Stimulated activated CD4-positive, alpha-beta T cell treated with anti-CD3 and anti-CD28 coated beads, Interleukin-2, amount 100 ng/mL, for 48 hours (primary cell): ENCODE results near the gene PLBD2.

Experiments used
- DNase-seq, 2 donors: peaks; one replicate each; pipeline ENCODE4 v3.0.0-alpha.2; 2020

Gene PLBD2

DNA sequence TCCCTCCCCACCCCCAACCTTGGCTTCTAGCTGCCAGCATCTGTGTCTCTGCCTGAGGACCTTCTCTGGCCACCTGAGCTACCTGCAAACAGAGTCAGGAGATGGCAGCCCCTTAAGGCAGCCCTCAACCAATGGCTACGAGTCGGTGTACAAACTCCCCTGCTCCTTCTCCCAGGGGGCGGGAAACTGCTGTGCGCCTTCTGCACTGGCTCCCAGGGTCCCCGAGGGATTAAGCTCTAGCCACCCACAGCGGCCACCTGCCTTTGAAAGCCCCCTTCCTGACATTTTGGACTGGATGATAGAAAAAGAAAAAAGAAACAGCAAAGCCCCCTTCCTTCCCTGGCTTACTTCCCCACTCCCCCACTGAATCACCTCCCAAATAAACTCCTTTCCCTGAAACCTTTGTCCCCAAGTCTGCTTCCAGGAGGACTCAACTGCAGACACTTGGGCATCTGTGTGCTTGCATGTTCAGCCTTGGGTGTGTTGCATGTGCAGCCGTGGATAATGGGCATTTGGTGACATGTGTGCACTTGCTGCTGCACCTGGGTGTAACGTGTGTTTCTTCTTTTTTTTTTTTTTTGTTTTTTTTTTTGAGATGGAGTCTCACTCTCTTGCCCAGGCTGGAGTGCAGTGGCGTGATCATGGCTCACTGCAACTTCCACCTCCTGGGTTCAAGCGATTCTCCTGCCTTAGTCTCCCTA is 39.3 kb downstream of the PLBD2 start:
- DNase-seq = no peak

DNA sequence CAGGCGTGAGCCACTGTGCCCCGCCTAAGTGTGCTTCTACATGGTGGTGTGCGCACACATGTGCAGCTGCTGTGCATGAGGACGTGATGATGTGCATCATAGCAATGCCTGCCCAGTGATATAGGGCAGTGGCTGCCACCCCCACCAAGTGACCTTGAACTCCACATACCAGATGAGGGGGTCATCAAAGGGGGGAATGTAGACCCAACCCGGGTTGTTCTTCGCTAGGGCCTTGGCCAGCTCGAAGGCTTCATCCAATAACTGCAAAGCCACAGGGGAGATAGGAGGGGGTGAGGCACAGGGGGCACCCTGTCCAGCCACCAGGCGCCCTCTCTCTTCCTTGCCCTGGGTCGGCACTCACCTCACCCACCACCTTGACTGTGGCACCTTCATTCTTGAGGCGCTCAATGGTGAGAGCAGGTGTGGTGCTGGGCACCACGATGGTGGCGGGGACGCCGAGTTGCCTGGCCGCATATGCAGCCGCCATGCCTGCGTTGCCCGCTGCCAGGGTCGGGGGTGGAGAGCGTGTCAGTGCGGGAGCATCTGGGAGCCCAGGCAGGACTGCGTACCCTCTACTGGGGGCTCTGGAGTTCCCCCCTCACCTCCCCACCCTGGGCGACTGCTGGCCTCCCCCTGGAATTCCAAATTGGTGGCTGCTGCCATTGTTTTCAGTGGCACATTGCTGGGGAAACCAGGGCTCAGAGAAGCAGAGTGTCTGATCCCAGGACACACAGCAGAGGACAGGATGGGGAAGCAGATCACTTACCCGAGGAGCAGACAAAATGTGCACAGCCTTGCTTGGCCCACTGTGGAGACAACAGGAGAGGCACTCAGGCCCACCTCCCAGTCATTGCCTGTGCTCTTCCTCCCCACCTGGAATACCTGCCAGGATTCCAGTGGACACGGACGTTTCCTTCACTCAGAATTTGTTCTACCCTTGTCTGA is 40.2 kb downstream of the PLBD2 start:
- no peak for DNase-seq

DNA sequence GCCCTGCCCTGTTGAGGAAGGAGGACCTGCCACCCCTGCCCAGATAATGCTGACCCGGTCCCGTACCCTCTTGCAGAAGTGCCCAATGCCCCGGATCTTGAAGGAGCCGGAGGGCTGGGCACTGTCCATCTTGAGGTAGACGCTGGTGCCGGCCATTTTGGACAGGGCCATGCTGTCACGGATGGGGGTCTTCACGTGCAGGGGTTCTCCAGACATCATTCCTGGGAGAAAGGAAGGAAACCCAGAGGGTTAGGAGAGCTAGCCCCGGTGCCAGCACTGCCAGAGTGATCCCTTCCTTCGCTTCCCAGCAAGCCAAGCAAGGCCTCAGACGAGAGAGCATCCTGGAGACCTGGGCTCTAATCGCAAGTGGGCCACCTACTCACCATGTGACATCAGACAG is 41.1 kb downstream of the PLBD2 start:
- no peak for DNase-seq

DNA sequence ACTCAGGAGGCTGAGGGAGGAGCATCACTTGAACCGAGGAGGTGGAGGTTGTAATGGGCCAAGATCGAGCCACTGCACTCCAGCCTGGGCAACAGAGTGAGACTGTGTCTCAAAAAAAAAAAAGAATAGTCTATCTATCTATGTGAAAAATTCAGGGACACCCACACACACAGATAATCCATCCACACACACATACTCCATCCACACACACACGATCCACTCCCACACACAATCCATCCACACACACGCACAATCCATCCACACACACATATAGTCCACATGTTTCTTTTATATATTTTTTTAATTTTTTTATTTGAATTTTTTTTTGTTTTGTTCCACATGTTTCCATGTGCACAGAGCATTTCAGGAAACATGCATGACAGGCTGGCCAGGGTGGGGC is 42.0 kb downstream of the PLBD2 start:
- DNase-seq = no peak

DNA sequence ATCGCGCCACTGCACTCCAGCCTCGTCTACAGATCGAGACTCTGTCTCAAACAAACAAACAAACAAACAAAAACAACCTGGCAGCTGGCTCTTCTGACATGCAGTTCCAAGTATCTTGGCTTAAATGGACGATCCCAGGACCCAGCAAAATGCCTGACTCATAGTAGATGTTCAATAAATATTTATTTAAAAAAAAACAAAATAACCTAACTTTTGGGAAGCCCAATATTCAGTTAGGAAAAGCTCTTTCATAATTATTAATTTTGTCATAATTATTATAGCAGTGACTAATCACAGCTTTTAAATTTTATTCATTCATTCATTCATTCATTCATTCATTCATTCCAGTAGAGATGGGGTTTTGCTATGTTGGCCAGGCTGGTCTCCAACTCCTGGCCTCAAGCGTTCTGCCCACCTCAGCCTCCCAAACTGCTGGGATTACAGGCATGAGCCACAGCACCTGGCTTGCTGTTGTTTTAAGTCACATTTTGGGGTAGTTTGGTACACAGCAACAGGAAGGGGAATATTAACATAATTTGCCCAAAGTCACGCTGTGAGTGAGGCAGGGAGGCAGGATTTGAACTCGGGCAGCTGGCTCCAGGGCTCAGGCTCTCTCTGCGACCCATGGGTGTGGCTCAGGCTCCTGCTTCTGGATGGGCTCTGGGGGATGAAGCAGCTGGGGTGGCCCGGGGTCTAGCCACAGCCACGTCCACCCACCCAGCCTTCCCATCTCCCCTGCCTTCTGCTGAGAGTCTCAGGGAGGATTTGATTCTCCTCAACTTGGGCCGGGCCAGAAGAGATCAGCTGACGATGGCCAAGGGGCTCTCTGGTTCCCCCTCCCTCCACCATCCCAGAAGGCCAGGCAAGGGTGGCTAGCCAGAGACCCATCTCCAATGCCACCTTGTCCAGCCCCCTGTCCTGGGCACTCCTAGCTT is 42.9 kb downstream of the PLBD2 start:
- DNase-seq = no peak

DNA sequence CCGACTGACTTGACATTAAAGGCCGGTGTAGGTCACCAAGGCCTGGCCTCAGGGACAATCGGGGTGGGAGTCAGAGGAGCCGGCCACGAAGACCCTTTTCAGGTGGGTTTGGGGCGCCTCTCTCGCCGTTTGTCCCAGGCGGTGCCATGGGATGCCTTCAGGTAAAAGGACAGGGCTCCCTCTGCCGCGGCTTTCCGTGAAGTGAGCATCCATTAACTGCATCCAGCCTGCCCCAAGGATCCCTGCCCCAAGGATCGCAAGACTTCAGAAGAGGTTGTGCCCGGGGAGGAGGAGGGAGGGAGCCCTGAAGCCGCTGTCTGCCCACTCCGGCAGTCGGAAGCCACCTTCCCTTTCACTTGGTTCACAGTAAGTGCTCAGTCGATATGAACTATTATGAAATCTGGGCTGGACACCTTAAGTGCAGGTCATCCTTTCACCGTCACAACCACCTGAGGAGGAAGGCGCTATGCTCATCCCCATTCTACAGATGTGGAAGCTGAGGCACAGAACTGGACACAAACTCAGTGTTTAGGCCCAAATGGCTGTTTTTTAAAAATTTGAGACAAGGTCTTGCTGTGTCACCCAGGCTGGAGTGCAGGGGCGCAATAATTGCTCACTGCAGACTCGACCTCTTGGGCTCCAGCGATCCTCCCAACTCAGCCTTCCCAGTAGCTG is 44.3 kb downstream of the PLBD2 start:
- DNase-seq = no peak

DNA sequence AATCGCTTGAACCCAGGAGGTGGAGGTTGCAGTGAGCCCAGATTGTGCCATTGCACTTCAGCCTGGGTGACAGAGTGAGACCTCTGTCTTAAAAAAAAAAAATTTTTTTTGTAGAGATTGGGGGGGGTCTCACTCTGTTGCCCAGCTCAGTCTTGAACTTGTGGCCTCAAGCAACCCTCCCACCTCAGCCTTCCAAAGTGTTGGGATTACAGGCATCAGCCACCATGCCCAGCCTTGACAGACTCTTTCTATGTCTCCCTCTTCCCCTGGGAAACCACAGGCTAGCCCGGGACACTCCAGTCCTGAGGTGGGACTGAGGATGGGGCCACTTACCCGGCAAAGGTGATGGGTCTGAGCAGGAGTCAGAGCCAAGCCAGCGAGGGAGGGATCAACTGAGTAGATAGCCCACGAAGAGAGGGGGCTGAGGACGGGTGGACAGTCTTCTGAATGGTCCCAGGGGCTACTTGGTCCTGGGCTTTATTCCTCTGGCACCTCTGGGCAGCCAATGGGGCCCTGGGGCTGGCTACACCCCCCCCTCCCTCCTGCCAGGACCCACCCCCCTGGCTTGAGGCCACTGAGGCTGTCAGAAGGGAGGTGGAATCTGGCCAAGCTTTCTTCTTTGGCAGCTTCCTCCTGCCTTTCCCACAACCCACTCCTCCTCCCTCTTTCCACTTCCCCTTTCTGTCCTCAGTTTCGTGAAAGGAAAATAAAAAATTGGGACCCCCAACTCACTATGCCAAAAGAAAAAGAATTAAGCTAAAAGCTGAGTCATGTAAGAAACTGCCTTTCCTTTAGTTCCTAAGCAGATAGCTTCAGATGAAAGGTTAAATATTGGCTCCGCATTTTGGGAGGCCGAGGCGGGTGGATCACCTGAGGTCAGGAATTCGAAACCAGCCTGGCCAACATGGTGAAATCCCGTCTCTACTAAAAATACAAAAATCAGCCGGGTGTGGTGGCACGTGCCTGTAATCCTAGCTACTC is 45.3 kb downstream of the PLBD2 start, which contains the start of gene SDS:
Gene SDS, minus strand, starts transcription at position 453 of the 981 bp plus-strand sequence. CDS start 4,179 bp downstream, outside the sequence.
- no peak for DNase-seq

DNA sequence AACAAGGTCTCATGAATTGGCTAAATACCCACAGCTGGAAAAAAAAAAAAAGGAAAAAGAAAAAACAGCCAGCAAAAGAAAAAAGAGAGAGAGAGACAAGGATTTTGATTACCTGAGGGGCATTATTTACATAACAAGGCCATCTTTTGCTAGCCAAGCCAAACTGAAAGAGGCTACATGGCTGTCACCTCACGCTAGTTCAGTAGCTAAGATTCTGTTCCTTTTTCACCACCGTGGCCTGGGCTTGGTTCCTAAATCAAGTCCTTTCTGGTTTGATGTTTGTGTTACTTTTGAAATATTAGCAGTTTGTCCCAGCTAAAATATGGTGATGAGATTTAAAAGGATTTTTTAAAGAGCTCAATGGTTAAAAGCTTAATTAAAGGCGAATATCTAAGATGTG is 47.3 kb downstream of the PLBD2 start:
- DNase-seq = no peak

DNA sequence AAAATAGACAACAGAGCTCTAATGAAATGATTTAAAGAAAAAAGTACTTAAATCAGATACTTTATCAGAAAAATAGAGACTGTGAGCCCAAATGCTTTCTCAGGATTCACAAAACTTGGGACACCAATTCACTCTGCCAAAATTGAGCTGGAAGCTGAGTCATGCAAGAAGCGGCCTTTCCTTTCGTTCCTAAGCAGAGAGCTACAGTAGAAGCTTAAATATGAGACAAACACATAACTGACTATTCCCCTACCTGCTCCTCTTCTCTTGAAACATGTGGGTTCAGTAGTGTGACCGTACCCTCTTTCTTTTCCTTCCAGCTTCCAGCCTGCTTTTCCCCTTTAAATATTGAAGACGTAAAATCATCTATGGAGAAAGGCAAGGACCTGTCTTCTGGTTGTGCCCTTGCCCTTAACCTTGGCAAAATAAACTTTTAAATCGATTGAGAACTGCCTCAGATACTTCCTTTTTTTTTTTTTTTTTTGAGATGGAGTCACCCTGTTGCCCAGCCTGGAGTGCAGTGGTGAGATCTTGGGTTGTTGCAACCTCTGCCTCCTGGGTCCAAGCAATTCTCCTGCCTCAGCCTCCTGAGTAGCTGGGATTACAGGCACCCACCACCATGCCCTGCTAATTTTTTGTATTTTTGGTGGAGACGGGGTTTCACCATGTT is 49.7 kb downstream of the PLBD2 start:
- DNase-seq = no peak

DNA sequence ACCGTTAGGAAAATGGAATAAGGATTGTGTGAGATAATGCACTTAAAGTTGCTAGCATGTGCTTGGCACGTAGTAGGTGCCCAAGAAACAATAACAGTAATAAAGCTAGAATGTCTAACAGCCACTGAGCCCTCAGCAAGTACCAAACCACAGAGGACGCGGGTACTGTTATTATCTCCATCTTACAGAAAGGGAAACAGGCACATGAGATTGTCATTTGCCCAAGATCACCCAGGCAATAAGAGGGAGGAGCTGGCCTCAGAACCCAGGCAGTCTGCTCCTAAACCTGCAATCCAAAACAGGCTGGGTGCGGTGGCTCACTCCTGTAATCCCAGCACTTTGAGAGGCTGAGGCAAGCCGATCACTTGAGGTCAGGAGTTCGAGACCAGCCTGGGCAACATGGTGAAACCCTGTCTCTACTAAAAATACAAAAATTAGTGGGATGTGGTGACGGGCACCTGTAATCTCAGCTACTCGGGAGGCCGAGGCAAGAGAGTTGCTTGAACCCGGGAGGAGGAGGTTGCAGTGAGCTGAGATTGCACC is 50.4 kb downstream of the PLBD2 start:
- DNase-seq = no peak

DNA sequence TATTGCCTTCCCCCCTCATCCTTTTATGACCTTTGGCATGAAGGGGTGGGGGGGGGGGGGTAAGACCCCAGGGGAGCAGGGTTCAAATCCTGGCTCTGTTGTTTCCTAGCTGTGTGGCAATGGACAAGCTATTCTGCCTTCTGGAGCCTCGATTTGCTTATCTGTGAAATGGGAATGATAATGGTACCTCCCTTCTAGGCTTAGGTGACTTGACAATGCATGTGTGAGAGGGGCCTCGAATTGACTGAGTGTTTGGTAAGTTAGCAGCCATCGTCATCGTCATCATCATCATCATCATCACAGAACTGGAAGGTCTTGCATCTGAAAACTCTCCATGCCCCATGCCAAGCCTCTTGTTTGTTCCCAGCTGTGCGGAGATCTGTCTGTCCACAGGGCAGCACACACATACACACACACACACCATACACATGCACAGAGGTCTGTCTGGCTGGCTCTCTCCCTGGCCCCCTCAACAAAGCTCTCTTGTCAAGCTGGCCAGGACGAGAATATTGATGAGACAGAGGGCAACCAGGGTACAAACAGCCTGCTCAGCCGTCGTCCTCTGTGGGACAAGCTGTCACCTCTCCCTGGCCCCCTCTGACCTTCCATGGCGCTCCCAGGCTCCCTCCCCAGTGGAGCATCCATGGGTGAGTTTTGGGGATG is 51.2 kb downstream of the PLBD2 start:
- no peak for DNase-seq

DNA sequence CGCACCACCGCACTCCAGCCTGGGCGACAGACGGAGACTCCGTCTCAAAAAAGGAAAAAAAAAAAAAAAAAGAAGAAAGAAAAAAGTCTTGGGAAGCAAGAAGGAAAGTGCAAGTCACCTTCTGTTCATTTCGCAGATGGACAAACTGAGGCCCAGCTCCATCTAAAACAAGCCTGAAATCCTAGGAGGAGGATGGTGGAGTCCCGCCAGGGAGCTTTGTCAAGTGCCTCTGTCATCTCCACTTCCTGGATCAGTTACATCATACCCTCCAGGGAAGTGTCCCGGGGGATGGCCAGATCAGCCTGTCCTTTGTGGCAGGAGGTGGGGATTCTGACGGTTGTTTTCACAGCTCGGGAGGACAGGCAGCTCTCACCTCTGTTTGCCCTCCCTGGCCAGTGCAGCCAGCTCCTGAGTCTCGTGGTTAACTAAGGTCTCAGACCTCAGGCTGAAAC is 55.1 kb downstream of the PLBD2 start:
- DNase-seq = no peak

DNA sequence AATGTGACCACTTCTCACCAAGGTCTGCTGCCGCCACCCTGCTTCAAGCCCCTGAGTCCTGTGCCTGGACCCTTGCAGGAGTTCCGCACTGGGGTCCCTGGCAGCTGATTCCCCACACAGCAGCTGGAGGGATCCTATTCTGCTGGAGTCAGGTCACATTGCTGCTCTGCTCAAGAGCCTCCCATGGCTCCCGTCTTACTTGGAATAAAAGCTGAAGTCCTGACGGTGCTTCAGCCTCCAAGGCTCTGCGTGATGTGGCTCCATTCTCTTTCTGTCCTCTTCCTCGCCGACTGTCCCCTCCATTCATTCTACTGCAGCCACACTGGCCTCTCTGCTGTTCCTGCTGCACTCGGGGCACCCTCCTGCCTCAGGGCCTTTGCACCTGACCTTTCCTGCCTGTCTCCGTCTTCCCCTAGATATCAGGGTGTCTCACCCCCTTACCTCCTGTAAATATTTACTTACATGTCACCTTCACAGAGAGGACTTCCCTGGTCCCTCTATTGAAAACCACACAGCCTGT is 56.2 kb downstream of the PLBD2 start:
- no peak for DNase-seq

DNA sequence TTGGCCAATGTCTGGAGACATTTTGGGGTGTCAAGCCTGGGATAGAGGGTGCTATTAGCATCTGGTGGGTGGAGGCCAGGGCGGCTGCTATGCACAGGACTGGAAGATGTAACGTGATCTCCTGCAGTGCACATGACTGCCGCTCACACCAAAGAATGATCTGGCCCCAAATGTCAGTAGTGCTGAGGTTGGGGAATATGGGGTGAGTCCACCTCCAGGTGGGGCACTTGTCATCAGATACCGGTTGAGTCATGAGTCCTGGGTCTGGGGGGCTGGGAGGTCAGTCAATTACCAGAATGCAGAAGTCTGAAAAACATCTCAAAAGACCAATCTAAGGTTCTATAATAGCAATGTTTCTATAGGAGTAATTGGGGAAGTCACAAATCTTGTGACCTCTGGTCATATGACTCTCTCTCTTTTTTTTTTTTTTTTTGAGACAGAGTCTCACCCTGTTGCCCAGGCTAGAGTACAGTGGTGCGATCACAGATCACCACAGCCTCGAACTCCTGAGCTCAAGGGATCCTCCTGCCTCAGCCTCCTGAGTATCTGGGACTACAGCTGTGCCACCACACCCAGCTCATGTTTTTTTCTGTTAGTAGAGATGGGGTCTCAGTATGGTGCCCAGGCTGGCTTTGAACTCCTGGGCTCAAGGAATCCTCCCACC is 57.8 kb downstream of the PLBD2 start:
- no peak for DNase-seq

DNA sequence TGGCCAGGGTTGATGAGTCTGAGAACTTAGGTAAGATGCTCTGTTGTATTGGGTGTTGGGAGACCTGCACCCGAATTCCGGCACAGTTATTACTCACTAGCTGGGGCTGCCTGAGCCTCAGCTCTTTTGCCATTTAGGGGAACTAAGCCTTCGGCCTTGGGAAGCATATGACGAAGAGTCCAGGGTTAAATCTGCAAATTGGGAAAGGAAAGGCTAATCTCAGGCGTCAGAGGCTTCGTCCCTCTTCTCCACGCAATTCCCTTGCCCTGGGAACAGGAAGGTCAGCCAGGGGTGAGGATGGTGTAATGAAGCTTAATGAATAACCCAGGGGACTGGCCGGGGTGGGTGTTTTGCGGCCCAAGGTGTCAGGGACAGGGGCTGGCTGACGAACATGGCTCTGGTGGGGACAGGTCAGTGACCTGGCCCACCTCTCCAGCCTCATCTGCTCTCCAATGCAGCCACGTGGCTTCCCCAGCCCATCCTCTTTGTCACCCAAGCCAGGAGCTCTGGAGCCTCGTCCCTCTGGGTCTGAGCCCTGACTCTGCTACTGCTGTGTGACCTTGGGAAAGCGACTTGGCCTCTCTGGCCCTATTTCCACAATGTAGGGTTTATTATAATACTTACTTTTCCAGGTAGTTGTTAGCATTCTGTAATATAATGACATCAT is 60.0 kb downstream of the PLBD2 start:
- no peak for DNase-seq

DNA sequence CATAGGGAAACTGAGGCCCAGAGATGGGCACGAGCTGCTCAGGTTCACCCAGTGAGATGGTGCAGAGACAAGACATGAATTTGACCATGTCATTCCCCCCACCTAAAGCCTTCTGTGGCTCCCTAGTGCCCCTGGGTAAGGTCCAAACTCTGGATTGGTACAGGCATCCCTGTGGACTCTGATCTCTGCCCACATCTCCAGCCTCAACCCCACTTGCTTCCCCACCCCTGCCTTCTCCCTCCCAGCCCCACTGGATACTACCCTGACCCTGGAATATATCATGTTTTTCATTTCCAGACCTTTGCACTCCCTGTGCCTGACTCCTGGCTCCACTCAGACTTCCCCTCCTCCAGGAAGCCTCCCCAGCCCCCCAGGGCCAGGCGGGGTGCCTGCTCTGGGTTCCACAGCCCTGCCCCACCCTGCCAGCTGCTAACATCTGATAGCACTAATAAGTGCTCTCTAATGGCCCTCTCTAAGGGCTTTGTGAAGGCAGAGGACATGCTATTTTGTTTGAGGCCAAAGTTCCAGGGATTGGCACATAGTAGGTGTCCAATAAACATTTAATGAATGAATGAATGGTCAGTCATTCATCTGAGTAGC is 62.7 kb downstream of the PLBD2 start:
- DNase-seq = no peak

DNA sequence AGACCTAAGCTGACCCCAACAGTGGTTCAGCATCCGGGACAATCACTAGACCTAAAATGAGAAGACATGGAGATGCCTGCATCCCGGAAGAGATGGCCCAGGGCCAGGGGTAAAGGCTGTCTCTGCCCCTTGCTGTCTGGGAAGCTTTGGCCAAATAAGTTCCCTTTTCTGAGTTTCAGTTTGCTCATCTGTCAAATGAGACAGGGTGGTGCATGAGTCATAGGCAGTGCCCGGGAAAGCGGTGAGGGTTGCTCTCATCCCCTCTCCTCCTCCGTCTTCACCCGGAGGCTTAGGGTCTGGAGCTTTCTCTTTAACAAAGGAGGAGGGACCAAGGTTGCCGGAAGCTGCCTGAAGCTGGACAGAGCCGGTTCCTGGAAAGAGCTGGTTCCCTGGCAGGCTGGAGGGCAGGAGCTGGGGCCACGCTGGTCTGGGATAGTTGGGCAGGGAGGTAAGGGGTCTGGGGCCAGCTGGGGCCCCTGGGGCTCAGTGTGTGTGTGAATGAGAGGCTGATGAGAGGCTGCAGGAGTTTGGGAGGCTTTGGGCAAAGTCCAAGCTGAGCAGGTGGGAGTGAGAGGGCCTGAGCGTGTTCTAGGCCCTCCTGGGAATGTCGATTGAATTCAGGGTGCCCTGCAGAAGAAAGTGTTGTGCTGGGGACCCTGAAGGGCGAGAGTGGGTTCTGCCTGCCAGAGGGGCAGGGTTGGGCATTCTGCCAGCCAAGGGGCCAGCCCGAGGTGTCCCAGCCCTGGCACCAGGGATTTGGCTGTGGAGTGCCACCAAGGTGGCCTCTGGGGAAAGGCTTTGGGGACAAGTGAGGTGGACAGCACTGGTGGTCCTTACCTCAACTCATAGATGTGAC is 63.9 kb downstream of the PLBD2 start, which contains the start of gene SDSL:
Gene SDSL, plus strand, starts transcription at position 351 of the 856 bp plus-strand sequence. CDS start 5,603 bp downstream, outside the sequence.
- DNase-seq = peak; percentile 6 to 13
